Smooth muscle cell (in vitro differentiated cells): ENCODE results near the gene ZSWIM4. TPM values are rescaled to one million over a fixed set of nuclear protein-coding genes. Genes with fewer than 3 reads are reported as not detected.

ENCODE experiments used
- DNase-seq: peaks from one replicate; lab custom pipeline; 2025; ENCODE audit not compliant: unreplicated experiment; lab: John Stamatoyannopoulos, UW
- H2AFZ ChIP-seq: fragments of 200-600 bp; sonication (generic); 2 replicates; pipeline ENCODE4 v1.6.0; 2016; ENCODE audit warnings: antibody characterized with exemption, low read depth, mild to moderate bottlenecking
- H3F3A ChIP-seq: fragments of 200-600 bp; sonication (generic); 2 replicates; pipeline ENCODE4 v1.6.0; 2017; ENCODE audit warnings: antibody characterized with exemption, low read depth
- H3K27ac ChIP-seq: fragments of 200-600 bp; sonication (generic); 2 replicates; pipeline ENCODE4 v1.5.1; 2016; ENCODE audit warnings: low read depth, mild to moderate bottlenecking
- H3K27me3 ChIP-seq: fragments of 200-600 bp; sonication (generic); 2 replicates; pipeline ENCODE4 v1.6.1; 2016; ENCODE audit warnings: low read depth, mild to moderate bottlenecking
- H3K36me3 ChIP-seq: fragments of 200-600 bp; sonication (generic); 2 replicates; pipeline ENCODE4 v1.5.1; 2016; ENCODE audit warnings: low read depth
- H3K4me1 ChIP-seq: fragments of 200-600 bp; sonication (generic); 2 replicates; pipeline ENCODE4 v1.5.1; 2016; ENCODE audit warnings: low read depth
- H3K4me2 ChIP-seq: fragments of 200-600 bp; sonication (generic); 2 replicates; pipeline ENCODE4 v1.6.0; 2016; ENCODE audit warnings: mild to moderate bottlenecking
- H3K4me3 ChIP-seq: fragments of 200-600 bp; sonication (generic); 2 replicates; pipeline ENCODE4 v1.5.1; 2016; ENCODE audit warnings: mild to moderate bottlenecking
- H3K79me2 ChIP-seq: fragments of 200-600 bp; sonication (generic); 2 replicates; pipeline ENCODE4 v1.6.0; 2016; ENCODE audit warnings: low read depth, mild to moderate bottlenecking
- H3K9ac ChIP-seq: fragments of 200-600 bp; sonication (generic); 2 replicates; pipeline ENCODE4 v1.6.0; 2016; ENCODE audit warnings: low read depth
- H3K9me3 ChIP-seq: fragments of 200-600 bp; sonication (generic); replicated peaks from 2 replicates; pipeline ENCODE4 v1.5.1; 2016; ENCODE audit warnings: low read depth
- H4K20me1 ChIP-seq: fragments of 200-600 bp; sonication (generic); 2 replicates; pipeline ENCODE4 v1.6.0; 2016; ENCODE audit warnings: low read depth
- CTCF ChIP-seq: fragments of 200-600 bp; sonication (generic); IDR thresholded peaks from 2 replicates; pipeline ENCODE4 v1.5.1; 2017; ENCODE audit warnings: borderline replicate concordance, mild to moderate bottlenecking, antibody characterized with exemption; ENCODE audit not compliant: insufficient read depth, poor library complexity, severe bottlenecking
- WGBS: methylation state at CpG from one replicate; pipeline ENCODE4 v1.1.7; 2016; ENCODE audit warnings: low lambda C conversion rate; 5-methylcytosine and 5-hydroxymethylcytosine counted together
- polyA plus RNA-seq: library from polyadenylated mRNA; unstranded; fragments of >200 nt; fragmentation: Nextera tagmentation; extraction: Ambion mirVana; gene quantifications from 2 replicates; pipeline ENCODE4 v1.2.1, GENCODE V29; 2016
- total RNA-seq: library from RNA; depleted of rRNA; stranded (reverse); fragments of >200 nt; gene quantifications from 2 replicates; pipeline ENCODE4 v1.2.3, GENCODE V29; 2014

The ZSWIM4 gene
- total and polyA plus RNA-seq, 2 experiments from 2014 or later: 3.0 to 5.8 TPM

GRCh38 chr19:13808856-13809255 is 13.6 kb downstream of the ZSWIM4 start:
- Histone ChIP-seq H3F3A (no peaks in the 10 kb centered on the region), H3K79me2 (no peaks in the 10 kb centered on the region), H3K4me3 (no peak overlapping the region), H3K27ac (no peak overlapping the region), H3K27me3 (no peaks in the 10 kb centered on the region), H3K9me3 (no peaks in the 10 kb centered on the region), H3K36me3 (no peaks in the 10 kb centered on the region), H2AFZ (no peak overlapping the region), H3K4me2 (no peak overlapping the region), H3K4me1 (no peaks in the 10 kb centered on the region), H3K9ac (no peak overlapping the region), H4K20me1 (no peaks in the 10 kb centered on the region)
- WGBS: 98% methylated on average over 33 of the region's 34 CpGs
- DNase-seq: no peak
- no peak for TF ChIP-seq CTCF

- TF ChIP-seq CTCF: no peak
- Histone ChIP-seq H2AFZ (no peak overlapping the region), H3K4me3 (no peak overlapping the region), H3K27ac (no peak overlapping the region), H4K20me1 (no peaks in the 10 kb centered on the region), H3F3A (no peaks in the 10 kb centered on the region), H3K4me2 (no peak overlapping the region), H3K27me3 (no peaks in the 10 kb centered on the region), H3K4me1 (peaks cover 1% of the 10 kb centered on the region), H3K9ac (no peak overlapping the region), H3K79me2 (no peaks in the 10 kb centered on the region), H3K9me3 (no peaks in the 10 kb centered on the region), H3K36me3 (no peaks in the 10 kb centered on the region)
- 91% methylated on average over 11 of the region's 11 CpGs for WGBS
- DNase-seq: no peak
These were observed 17.3 kb downstream of the ZSWIM4 start for GRCh38 chr19:13812544-13812943.

GRCh38 chr19:13813147-13813546 is 17.9 kb downstream of the ZSWIM4 start:
- no peaks in the 10 kb centered on the region for H4K20me1 ChIP-seq
- H3K9ac ChIP-seq: no peak overlapping the region
- H3K4me1 ChIP-seq: peaks cover 4% of the 10 kb centered on the region
- H3K4me2 ChIP-seq: no peak overlapping the region
- no peaks in the 10 kb centered on the region for H3K36me3 ChIP-seq
- no peaks in the 10 kb centered on the region for H3F3A ChIP-seq
- no peak overlapping the region for H3K27ac ChIP-seq
- WGBS: 100% methylated on average over 2 of the region's 2 CpGs
- H3K4me3 ChIP-seq: no peak overlapping the region
- no peak for DNase-seq
- H2AFZ ChIP-seq: no peak overlapping the region
- no peaks in the 10 kb centered on the region for H3K79me2 ChIP-seq
- no peak for TF ChIP-seq CTCF
- no peaks in the 10 kb centered on the region for H3K9me3 ChIP-seq
- no peaks in the 10 kb centered on the region for H3K27me3 ChIP-seq

GRCh38 chr19:13814550-13814949 is 19.3 kb downstream of the ZSWIM4 start:
- Histone ChIP-seq H3K4me3 (no peak overlapping the region), H2AFZ (no peak overlapping the region), H3K4me2 (no peak overlapping the region), H3K36me3 (no peaks in the 10 kb centered on the region), H3K27ac (no peak overlapping the region), H4K20me1 (no peaks in the 10 kb centered on the region), H3K4me1 (peaks cover 4% of the 10 kb centered on the region), H3F3A (no peaks in the 10 kb centered on the region), H3K79me2 (no peaks in the 10 kb centered on the region), H3K27me3 (no peaks in the 10 kb centered on the region), H3K9me3 (no peaks in the 10 kb centered on the region), H3K9ac (no peak overlapping the region)
- DNase-seq: no peak
- TF ChIP-seq CTCF: no peak
- 96% methylated on average over 21 of the region's 21 CpGs for WGBS
